ENCODE measurements around the gene TMEM109. TPM values are rescaled to one million over a fixed set of nuclear protein-coding genes. Genes with fewer than 3 reads are reported as not detected.

The TMEM109 gene
- 8.1 TPM for total RNA-seq

GRCh38 chr11:60913793-60914632, at the start of gene TMEM109:
TMEM109 (plus strand) TSS chr11:60914158; CDS start chr11:60919694, 5,536 bp downstream.

GRCh38 chr11:60866911-60867870, 46.8 kb upstream of the TMEM109 start, which contains the start of gene ZP1:
ZP1 (plus strand) TSS chr11:60867542; CDS start chr11:60867562, 20 bp downstream.

GRCh38 chr11:60906132-60906972, 7.6 kb upstream of the TMEM109 start, which contains the start of gene PRPF19:
PRPF19 (minus strand) TSS chr11:60906585; CDS start chr11:60906382, 203 bp downstream.

GRCh38 chr11:60924110-60924905, 10.3 kb downstream of the TMEM109 start, which contains the start of gene TMEM132A:
TMEM132A (plus strand) TSS chr11:60924460; CDS start chr11:60924634, 174 bp downstream.

GRCh38 chr11:60951904-60952741, 38.2 kb downstream of the TMEM109 start, which contains the start of gene SLC15A3:
SLC15A3 (minus strand) TSS chr11:60952176; CDS start chr11:60951551, 625 bp downstream.

GRCh38 chr11:60971520-60971919, 57.6 kb downstream of the TMEM109 start, which contains the start of gene CD6:
CD6 (plus strand) TSS chr11:60971680; CDS start chr11:60971866, 186 bp downstream.

Other genes starting within 250 kb of the TMEM109 start
- not detected for gene MS4A8, start 214.5 kb upstream of the TMEM109 start, total RNA-seq
- gene MS4A18, start 189.4 kb upstream of the TMEM109 start, total RNA-seq = not detected
- not detected for gene MS4A15, start 157.3 kb upstream of the TMEM109 start, total RNA-seq
- gene MS4A10, start 128.8 kb upstream of the TMEM109 start, total RNA-seq = not detected
- 2.8 TPM for gene CCDC86, start 72.0 kb upstream of the TMEM109 start, total RNA-seq
- gene PTGDR2, start 58.2 kb upstream of the TMEM109 start, total RNA-seq = 1.3 TPM
- not detected for gene ZP1, start 46.6 kb upstream of the TMEM109 start, total RNA-seq
- 49.5 TPM for gene PRPF19, start 7.6 kb upstream of the TMEM109 start, total RNA-seq
- 139 TPM for gene TMEM132A, start 10.3 kb downstream of the TMEM109 start, total RNA-seq
- 1.9 TPM for gene SLC15A3, start 38.0 kb downstream of the TMEM109 start, total RNA-seq
- gene CD6, start 57.5 kb downstream of the TMEM109 start, total RNA-seq = not detected
- gene CD5, start 188.3 kb downstream of the TMEM109 start, total RNA-seq = not detected
- gene VPS37C, start 247.3 kb downstream of the TMEM109 start, total RNA-seq = 12.2 TPM

Data from parietal lobe (tissue), 1 donor.